ENCODE results near the gene AAK1.

DNA sequence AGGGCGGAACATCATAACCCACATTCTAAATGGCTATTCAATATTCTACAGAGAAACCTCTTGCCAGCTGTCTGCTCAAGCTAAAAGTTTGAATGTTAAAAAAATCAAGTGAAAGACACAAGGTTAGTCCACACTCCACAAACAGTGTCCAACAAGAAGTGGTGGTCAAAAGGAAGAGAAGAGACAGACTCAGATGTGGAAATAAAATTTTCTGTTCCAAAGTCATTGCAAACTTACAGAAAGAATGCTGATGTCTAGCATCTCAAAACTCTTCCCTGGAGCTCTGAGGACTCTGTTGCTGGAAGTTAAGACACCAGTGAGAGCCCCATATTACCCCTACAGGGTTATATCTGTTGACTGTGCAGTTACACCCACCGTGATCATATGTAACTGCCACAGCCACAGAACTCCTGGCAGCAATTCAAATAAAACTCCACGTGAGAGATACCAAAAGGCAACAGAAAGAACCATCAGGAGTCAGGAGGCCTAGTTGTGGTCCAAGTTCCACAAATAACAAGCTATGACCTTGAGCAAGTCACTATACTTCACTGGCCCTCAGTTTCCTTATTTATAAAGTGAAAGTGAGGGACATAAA is 60.9 kb downstream of the AAK1 start:
- TF ChIP-seq, protein P1, sequence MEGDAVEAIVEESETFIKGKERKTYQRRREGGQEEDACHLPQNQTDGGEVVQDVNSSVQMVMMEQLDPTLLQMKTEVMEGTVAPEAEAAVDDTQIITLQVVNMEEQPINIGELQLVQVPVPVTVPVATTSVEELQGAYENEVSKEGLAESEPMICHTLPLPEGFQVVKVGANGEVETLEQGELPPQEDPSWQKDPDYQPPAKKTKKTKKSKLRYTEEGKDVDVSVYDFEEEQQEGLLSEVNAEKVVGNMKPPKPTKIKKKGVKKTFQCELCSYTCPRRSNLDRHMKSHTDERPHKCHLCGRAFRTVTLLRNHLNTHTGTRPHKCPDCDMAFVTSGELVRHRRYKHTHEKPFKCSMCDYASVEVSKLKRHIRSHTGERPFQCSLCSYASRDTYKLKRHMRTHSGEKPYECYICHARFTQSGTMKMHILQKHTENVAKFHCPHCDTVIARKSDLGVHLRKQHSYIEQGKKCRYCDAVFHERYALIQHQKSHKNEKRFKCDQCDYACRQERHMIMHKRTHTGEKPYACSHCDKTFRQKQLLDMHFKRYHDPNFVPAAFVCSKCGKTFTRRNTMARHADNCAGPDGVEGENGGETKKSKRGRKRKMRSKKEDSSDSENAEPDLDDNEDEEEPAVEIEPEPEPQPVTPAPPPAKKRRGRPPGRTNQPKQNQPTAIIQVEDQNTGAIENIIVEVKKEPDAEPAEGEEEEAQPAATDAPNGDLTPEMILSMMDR (IDR thresholded peaks at IDR 0.05; ENCODE audit: low read depth, low read length): no peak
- TF ChIP-seq EZH2phosphoT487 (IDR thresholded peaks at IDR 0.05; ENCODE audit: low read depth): no peak

All from OCI-LY3 (cell line).